Measurements from ENCODE around the gene DOCK8. TPM values are rescaled to one million over a fixed set of nuclear protein-coding genes. Genes with fewer than 3 reads are reported as not detected.

DOCK8 gene
- total and polyA plus RNA-seq, 2 of the 4 experiments (the other 2 are of a cell fraction) = not detected

- Histone ChIP-seq H2AK9ac (replicated peaks; ENCODE audit: low read depth, low read length, poor library complexity) (no peak overlapping the region), H3K9me3 (ENCODE audit: control insufficient read depth, insufficient read depth, low read length) (no peaks in the 10 kb centered on the region), H3K79me1 (ENCODE audit: low read depth in 1 of 2, low read length in 2 of 2) (no peaks in the 10 kb centered on the region), H3K4me2 (ENCODE audit: low read depth, low read length) (no peak overlapping the region), H2BK15ac (ENCODE audit: low read depth, low read length) (no peak overlapping the region), H3K23ac (ENCODE audit: low read depth, low read length) (no peak overlapping the region), H4K5ac (ENCODE audit: low read depth, low read length) (no peak overlapping the region), H3K4ac (ENCODE audit: low read depth, low read length) (no peak overlapping the region), H2AK5ac (ENCODE audit: low read depth, low read length) (no peak overlapping the region), H2AFZ (replicated peaks; ENCODE audit: low read length, poor library complexity) (no peak overlapping the region), H3K27ac (ENCODE audit: insufficient read depth, low read length) (no peak overlapping the region), H3K9me1 (ENCODE audit: insufficient read depth, low read length) (no peaks in the 10 kb centered on the region), H3K27me3 (ENCODE audit: control insufficient read depth, insufficient read depth, low read length) (no peaks in the 10 kb centered on the region; the same call in 1 of the 2 replicates), H4K8ac (ENCODE audit: low read depth in 2 of 2, low read length in 2 of 2) (no peak overlapping the region), H3K4me3 (ENCODE audit: insufficient read depth, low read depth, low read length) (no peak overlapping the region), H3K14ac (replicated peaks; ENCODE audit: low read depth, low read length) (no peak overlapping the region), H3K9ac (ENCODE audit: low read depth, low read length) (no peak overlapping the region), H3K36me3 (ENCODE audit: control insufficient read depth, insufficient read depth, low read length) (no peaks in the 10 kb centered on the region), H4K91ac (ENCODE audit: insufficient read depth, low read depth, low read length) (no peak overlapping the region), H2BK20ac (ENCODE audit: low read depth, low read length) (no peak overlapping the region), H4K20me1 (ENCODE audit: insufficient read depth, low read length) (no peaks in the 10 kb centered on the region), H3K4me1 (ENCODE audit: control insufficient read depth, insufficient read depth, low read length) (no peaks in the 10 kb centered on the region), H2BK120ac (ENCODE audit: low read depth, low read length) (no peak overlapping the region), H3K56ac (ENCODE audit: extremely low read depth, insufficient read depth, low read length) (no peak overlapping the region), H2BK5ac (ENCODE audit: low read depth, low read length, poor library complexity, severe bottlenecking) (no peak overlapping the region), H3K18ac (ENCODE audit: low read depth, low read length) (no peak overlapping the region)
- intact Hi-C loops (cut with micrococcal nuclease) = no loop called here
- no peak for TF ChIP-seq FOS (IDR thresholded peaks at IDR 0.05; ENCODE audit: low read depth, low read length)
- no peak for TF ChIP-seq MAFK (IDR thresholded peaks at IDR 0.05; ENCODE audit: low read depth, low read length)
- TF ChIP-seq RFX5 (IDR thresholded peaks at IDR 0.05; ENCODE audit: low read depth, low read length) = no peak
- no peak for TF ChIP-seq MXI1 (IDR thresholded peaks at IDR 0.05; ENCODE audit: borderline replicate concordance, low read depth, low read length)
- no peak for TF ChIP-seq RAD21 (IDR thresholded peaks at IDR 0.05; ENCODE audit: low read length)
- TF ChIP-seq, protein P1, sequence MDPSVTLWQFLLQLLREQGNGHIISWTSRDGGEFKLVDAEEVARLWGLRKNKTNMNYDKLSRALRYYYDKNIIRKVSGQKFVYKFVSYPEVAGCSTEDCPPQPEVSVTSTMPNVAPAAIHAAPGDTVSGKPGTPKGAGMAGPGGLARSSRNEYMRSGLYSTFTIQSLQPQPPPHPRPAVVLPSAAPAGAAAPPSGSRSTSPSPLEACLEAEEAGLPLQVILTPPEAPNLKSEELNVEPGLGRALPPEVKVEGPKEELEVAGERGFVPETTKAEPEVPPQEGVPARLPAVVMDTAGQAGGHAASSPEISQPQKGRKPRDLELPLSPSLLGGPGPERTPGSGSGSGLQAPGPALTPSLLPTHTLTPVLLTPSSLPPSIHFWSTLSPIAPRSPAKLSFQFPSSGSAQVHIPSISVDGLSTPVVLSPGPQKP (IDR thresholded peaks at IDR 0.05; ENCODE audit: borderline replicate concordance, low read depth, low read length) = no peak
- no peak for TF ChIP-seq CEBPB (IDR thresholded peaks at IDR 0.05; ENCODE audit: low read depth, low read length)
- TF ChIP-seq BHLHE40 (IDR thresholded peaks at IDR 0.05; ENCODE audit: low read depth, low read length) = no peak
- no peak for ATAC-seq (ENCODE audit: low read depth)
- no TSS peak for BruUV-seq (replicated peaks)
- dilution Hi-C loops (cut with HindIII; ENCODE audit: low sequenced_read_pairs, unreplicated experiment) = no loop called here
- in situ Hi-C loops (cut with MboI; ENCODE audit: low sequenced_read_pairs) = no loop called here
- ChIA-PET CTCF (no interaction called here), POLR2A (ENCODE audit: unreplicated experiment) (no interaction called here)
- 56% methylated on average over 5 of the region's 8 CpGs; no CpG with 5 or more reads in 1 of the 2 experiments for WGBS, 2 experiments (ENCODE audit: extremely low coverage in 2 of 2, insufficient read length in 1 of 2)
- no peak for DNase-seq
These were observed 64.0 kb downstream of the DOCK8 start for GRCh38 chr9:278651-279050.
